Measurements from ENCODE around the gene PIGU.

Gene PIGU

GRCh38 chr20:34575271-34575670, 101.6 kb downstream of the PIGU start:
- Histone ChIP-seq H3K4me2 (ENCODE audit: low read depth, low read length, poor library complexity, severe bottlenecking) (no peak overlapping the region), H3K9me3 (ENCODE audit: insufficient read depth, low read length) (no peaks in the 10 kb centered on the region), H3K36me3 (ENCODE audit: low read length) (no peaks in the 10 kb centered on the region), H3F3A (ENCODE audit: insufficient read depth) (no peaks in the 10 kb centered on the region), H4K20me1 (ENCODE audit: low read depth, low read length) (no peaks in the 10 kb centered on the region), H3K9ac (ENCODE audit: low read length) (no peak overlapping the region), H3K79me2 (ENCODE audit: insufficient read depth, low read length) (no peaks in the 10 kb centered on the region), H3K9me2 (replicated peaks; ENCODE audit: insufficient read depth, low read length) (no peaks in the 10 kb centered on the region), H3K27me3 (ENCODE audit: low read length) (no peaks in the 10 kb centered on the region), H3K4me3 (ENCODE audit: insufficient read depth, low read length, poor library complexity, severe bottlenecking) (no peak overlapping the region), H3K27ac (ENCODE audit: low read depth, low read length) (no peak overlapping the region), H2AFZ (ENCODE audit: low read depth, low read length, severe bottlenecking) (no peak overlapping the region)
- TF ChIP-seq, protein P1, sequence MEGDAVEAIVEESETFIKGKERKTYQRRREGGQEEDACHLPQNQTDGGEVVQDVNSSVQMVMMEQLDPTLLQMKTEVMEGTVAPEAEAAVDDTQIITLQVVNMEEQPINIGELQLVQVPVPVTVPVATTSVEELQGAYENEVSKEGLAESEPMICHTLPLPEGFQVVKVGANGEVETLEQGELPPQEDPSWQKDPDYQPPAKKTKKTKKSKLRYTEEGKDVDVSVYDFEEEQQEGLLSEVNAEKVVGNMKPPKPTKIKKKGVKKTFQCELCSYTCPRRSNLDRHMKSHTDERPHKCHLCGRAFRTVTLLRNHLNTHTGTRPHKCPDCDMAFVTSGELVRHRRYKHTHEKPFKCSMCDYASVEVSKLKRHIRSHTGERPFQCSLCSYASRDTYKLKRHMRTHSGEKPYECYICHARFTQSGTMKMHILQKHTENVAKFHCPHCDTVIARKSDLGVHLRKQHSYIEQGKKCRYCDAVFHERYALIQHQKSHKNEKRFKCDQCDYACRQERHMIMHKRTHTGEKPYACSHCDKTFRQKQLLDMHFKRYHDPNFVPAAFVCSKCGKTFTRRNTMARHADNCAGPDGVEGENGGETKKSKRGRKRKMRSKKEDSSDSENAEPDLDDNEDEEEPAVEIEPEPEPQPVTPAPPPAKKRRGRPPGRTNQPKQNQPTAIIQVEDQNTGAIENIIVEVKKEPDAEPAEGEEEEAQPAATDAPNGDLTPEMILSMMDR (IDR thresholded peaks at IDR 0.05; ENCODE audit: insufficient read depth, low read length, poor library complexity, severe bottlenecking), result no peak
- no peak for TF ChIP-seq EZH2phosphoT487 (conservative IDR thresholded peaks at IDR 0.05; ENCODE audit: low read length)

DNA sequence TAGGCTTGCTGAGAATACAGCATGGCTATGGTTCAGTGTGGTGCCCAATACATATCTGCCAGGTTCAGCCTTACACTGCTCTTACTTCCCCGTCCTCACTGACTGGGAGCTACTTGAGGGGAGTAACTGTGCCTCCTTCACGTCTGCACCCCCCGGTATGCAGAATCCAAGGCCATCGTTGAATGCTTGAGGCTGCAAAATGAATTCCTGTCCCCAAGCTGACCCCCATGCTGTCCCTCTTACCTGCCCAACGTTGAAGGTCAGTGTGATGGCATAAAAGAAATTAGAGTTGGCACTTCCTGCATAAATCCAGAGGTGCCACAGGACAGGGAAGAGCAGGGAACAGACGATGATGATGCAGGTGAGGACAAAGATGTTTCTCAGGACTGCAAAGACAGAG, 102.0 kb downstream of the PIGU start:
- no peak for TF ChIP-seq EZH2phosphoT487 (conservative IDR thresholded peaks at IDR 0.05; ENCODE audit: low read length)
- TF ChIP-seq, protein P1 (IDR thresholded peaks at IDR 0.05; ENCODE audit: insufficient read depth, low read length, poor library complexity, severe bottlenecking), result no peak

DNA sequence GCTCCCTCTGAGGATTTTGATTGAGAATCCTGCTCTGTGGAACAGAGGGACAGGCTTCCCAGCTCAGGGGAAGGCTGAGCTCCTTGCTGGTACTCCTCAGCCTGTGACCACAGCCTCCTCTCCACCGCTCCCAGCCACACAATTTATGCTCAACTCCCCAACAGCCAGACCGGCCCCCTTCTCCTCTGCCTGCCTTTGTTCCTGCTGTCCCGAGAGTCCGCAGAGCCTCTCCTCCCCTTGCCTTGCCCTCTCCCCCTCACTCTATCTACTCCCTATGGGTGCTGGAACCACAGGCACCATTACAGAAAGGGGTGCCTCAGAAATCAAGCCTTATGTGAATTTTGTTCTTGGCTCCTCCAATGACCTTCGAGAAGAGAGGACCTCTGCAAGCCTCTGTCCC, 102.5 kb downstream of the PIGU start:
- H3K9me2 ChIP-seq (replicated peaks; ENCODE audit: insufficient read depth, low read length), result no peaks in the 10 kb centered on the region
- no peak overlapping the region for H3K4me3 ChIP-seq (ENCODE audit: insufficient read depth, low read length, poor library complexity, severe bottlenecking)
- no peaks in the 10 kb centered on the region for H3K36me3 ChIP-seq (ENCODE audit: low read length)
- no peak overlapping the region for H3K27ac ChIP-seq (ENCODE audit: low read depth, low read length)
- no peaks in the 10 kb centered on the region for H3F3A ChIP-seq (ENCODE audit: insufficient read depth)
- H3K27me3 ChIP-seq (ENCODE audit: low read length), result no peaks in the 10 kb centered on the region
- no peaks in the 10 kb centered on the region for H3K79me2 ChIP-seq (ENCODE audit: insufficient read depth, low read length)
- no peak overlapping the region for H3K9ac ChIP-seq (ENCODE audit: low read length)
- H3K4me2 ChIP-seq (ENCODE audit: low read depth, low read length, poor library complexity, severe bottlenecking), result no peak overlapping the region
- TF ChIP-seq, protein P1 (IDR thresholded peaks at IDR 0.05; ENCODE audit: insufficient read depth, low read length, poor library complexity, severe bottlenecking), result no peak
- TF ChIP-seq EZH2phosphoT487 (conservative IDR thresholded peaks at IDR 0.05; ENCODE audit: low read length), result no peak
- H2AFZ ChIP-seq (ENCODE audit: low read depth, low read length, severe bottlenecking), result no peak overlapping the region
- H4K20me1 ChIP-seq (ENCODE audit: low read depth, low read length), result no peaks in the 10 kb centered on the region
- no peaks in the 10 kb centered on the region for H3K9me3 ChIP-seq (ENCODE audit: insufficient read depth, low read length)

More for the DNA sequence above, 102.0 kb downstream of the PIGU start:
- H3K27me3 ChIP-seq (ENCODE audit: low read length), result no peaks in the 10 kb centered on the region
- no peaks in the 10 kb centered on the region for H3K9me3 ChIP-seq (ENCODE audit: insufficient read depth, low read length)
- H3K9ac ChIP-seq (ENCODE audit: low read length), result no peak overlapping the region
- H4K20me1 ChIP-seq (ENCODE audit: low read depth, low read length), result no peaks in the 10 kb centered on the region
- no peaks in the 10 kb centered on the region for H3K9me2 ChIP-seq (replicated peaks; ENCODE audit: insufficient read depth, low read length)
- H2AFZ ChIP-seq (ENCODE audit: low read depth, low read length, severe bottlenecking), result no peak overlapping the region
- no peak overlapping the region for H3K4me2 ChIP-seq (ENCODE audit: low read depth, low read length, poor library complexity, severe bottlenecking)
- H3F3A ChIP-seq (ENCODE audit: insufficient read depth), result no peaks in the 10 kb centered on the region
- H3K79me2 ChIP-seq (ENCODE audit: insufficient read depth, low read length), result no peaks in the 10 kb centered on the region
- no peak overlapping the region for H3K4me3 ChIP-seq (ENCODE audit: insufficient read depth, low read length, poor library complexity, severe bottlenecking)
- no peak overlapping the region for H3K27ac ChIP-seq (ENCODE audit: low read depth, low read length)
- no peaks in the 10 kb centered on the region for H3K36me3 ChIP-seq (ENCODE audit: low read length)
